ENCODE results near the gene KXD1. TPM values are rescaled to one million over a fixed set of nuclear protein-coding genes. Genes with fewer than 3 reads are reported as not detected.

KXD1 gene
- total RNA-seq, 1 donor from 2014 or later = 63.4 TPM

DNA sequence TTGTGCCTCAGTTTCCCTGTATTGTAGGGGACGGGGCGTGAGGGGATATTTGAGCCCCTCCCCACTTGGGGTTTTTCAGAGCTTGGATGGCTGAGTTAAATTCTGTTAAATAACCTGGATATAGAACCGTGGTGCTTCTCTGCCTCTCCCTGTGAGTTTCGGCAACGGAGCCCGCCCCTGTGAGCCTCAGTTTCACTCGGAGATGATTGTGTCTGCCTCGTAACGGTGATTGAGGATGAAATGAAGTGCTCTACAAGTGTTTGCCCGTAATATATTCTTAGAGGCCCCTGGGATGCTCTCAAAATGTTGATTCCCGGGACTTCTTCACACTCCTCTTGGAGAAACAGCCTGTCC, 509 bp downstream of the KXD1 start:
- H3K4me1 Mint-ChIP-seq (ENCODE audit: low read depth) = peaks cover 26% of the 10 kb centered on the region
- H3K27ac Mint-ChIP-seq (ENCODE audit: unreplicated experiment) = peak overlapping the region; percentile 93
- no peaks in the 10 kb centered on the region for H3K9me3 Mint-ChIP-seq (ENCODE audit: low read depth)
- H3K4me3 Mint-ChIP-seq (ENCODE audit: unreplicated experiment) = peak overlapping the region; percentile 94
- DNase-seq (ENCODE audit: low spot score) = no peak
- no peaks in the 10 kb centered on the region for H3K27me3 Mint-ChIP-seq (ENCODE audit: low read depth)
- TF ChIP-seq CTCF (IDR thresholded peaks at IDR 0.05) = no peak
- H3K36me3 Mint-ChIP-seq (ENCODE audit: low read depth) = peaks cover 3% of the 10 kb centered on the region

DNA sequence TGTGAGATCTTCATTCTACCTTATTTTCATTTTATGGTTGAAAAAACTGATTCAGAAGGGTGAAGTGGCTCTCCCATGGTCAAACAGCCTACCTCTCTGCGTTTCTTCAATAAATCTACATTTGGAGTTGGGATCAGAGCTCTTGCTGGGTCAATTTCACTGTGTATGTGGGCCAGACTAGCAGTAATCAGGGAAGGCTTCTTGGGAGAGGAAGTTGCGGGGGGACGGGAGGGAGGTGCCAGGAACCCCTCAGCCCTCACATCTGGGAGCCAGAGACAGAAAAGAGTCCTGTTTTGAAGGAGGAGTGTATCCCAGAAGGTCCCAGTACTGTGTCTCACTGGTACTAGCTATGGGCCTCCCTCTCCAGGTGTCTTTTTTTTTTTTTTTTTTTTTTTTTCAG, 934 bp downstream of the KXD1 start:
- Mint-ChIP-seq H3K27me3 (ENCODE audit: low read depth) (no peaks in the 10 kb centered on the region), H3K4me3 (ENCODE audit: unreplicated experiment) (peak overlapping the region; percentile 94), H3K9me3 (ENCODE audit: low read depth) (no peaks in the 10 kb centered on the region), H3K27ac (ENCODE audit: unreplicated experiment) (peak overlapping the region; percentile 93), H3K36me3 (ENCODE audit: low read depth) (peaks cover 3% of the 10 kb centered on the region), H3K4me1 (ENCODE audit: low read depth) (peaks cover 26% of the 10 kb centered on the region)
- DNase-seq (ENCODE audit: low spot score) = no peak
- no peak for TF ChIP-seq CTCF (IDR thresholded peaks at IDR 0.05)

DNA sequence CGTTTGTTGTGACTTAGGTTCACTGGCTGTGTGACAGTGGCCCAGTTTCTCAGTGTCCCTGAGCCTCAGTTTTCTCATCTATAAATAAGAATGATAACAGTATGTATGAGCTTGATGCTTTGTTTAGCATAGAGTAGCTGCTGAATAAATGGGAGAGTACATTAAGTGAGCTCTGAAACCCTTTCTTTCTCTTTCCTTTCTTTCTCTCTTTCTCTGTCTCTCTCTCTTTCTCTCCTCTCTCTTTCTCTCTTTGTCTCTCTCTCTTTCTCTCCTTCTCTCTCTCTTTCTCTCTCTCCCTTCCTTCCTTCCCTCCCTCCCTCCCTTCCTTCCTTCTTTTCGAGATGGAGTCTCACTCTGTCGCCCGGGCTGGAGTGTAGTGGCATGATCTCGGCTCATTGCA, 2.0 kb downstream of the KXD1 start:
- DNase-seq (ENCODE audit: low spot score) = no peak
- no peak for TF ChIP-seq CTCF (IDR thresholded peaks at IDR 0.05)
- H3K4me3 Mint-ChIP-seq (ENCODE audit: unreplicated experiment) = no peak overlapping the region
- no peaks in the 10 kb centered on the region for H3K27me3 Mint-ChIP-seq (ENCODE audit: low read depth)
- peaks cover 10% of the 10 kb centered on the region for H3K36me3 Mint-ChIP-seq (ENCODE audit: low read depth)
- no peaks in the 10 kb centered on the region for H3K9me3 Mint-ChIP-seq (ENCODE audit: low read depth)
- peaks cover 26% of the 10 kb centered on the region for H3K4me1 Mint-ChIP-seq (ENCODE audit: low read depth)
- peak overlapping the region; percentile 57 for H3K27ac Mint-ChIP-seq (ENCODE audit: unreplicated experiment)

DNA sequence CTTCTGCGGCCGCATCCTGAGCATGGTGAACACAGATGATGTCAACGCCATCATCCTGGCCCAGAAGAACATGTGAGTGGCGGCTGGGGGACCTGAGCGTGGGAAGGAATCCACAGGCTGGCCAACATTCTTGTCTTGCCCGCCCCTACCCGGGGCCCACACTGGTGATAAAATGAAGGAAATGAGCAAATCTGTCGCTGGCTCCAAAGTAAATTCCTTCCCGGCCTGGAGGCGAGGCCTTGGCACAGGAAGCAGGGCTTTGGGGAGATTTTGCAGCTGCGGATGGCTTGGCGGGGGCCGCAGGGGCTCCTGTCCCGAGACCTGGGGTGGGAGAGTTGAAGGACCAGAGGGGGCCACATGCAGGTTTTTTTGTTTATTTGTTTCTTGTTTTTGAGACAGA, 4.4 kb downstream of the KXD1 start:
- H3K27me3 Mint-ChIP-seq (ENCODE audit: low read depth) = no peaks in the 10 kb centered on the region
- H3K36me3 Mint-ChIP-seq (ENCODE audit: low read depth) = peaks cover 17% of the 10 kb centered on the region
- H3K4me3 Mint-ChIP-seq (ENCODE audit: unreplicated experiment) = no peak overlapping the region
- TF ChIP-seq CTCF (IDR thresholded peaks at IDR 0.05) = no peak
- H3K27ac Mint-ChIP-seq (ENCODE audit: unreplicated experiment) = peak overlapping the region; percentile 14
- no peak for DNase-seq (ENCODE audit: low spot score)
- no peaks in the 10 kb centered on the region for H3K9me3 Mint-ChIP-seq (ENCODE audit: low read depth)
- peaks cover 26% of the 10 kb centered on the region for H3K4me1 Mint-ChIP-seq (ENCODE audit: low read depth)

- no peak for TF ChIP-seq CTCF (IDR thresholded peaks at IDR 0.05)
- Mint-ChIP-seq H3K27ac (ENCODE audit: unreplicated experiment) (no peak overlapping the region), H3K4me3 (ENCODE audit: unreplicated experiment) (no peak overlapping the region), H3K36me3 (ENCODE audit: low read depth) (peaks cover 21% of the 10 kb centered on the region), H3K27me3 (ENCODE audit: low read depth) (no peaks in the 10 kb centered on the region), H3K9me3 (ENCODE audit: low read depth) (no peaks in the 10 kb centered on the region), H3K4me1 (ENCODE audit: low read depth) (peaks cover 6% of the 10 kb centered on the region)
- DNase-seq (ENCODE audit: low spot score) = no peak
These were observed 9.3 kb downstream of the KXD1 start for GRCh38 chr19:18566953-18567352.
